Right lobe of liver (tissue), 6 donors: ENCODE results near the gene SENP7. TPM values are rescaled to one million over a fixed set of nuclear protein-coding genes. Genes with fewer than 3 reads are reported as not detected.
"Not testable (repeated sequence)": the region's sequence is repeated elsewhere in the genome, so short reads cannot be mapped to it uniquely, and the experiment has no call there.

Experiments used
- ATAC-seq, 4 donors: fragments of 200-7000 bp; cut with Tn5 transposase; one replicate each; pipeline ENCODE4 v1.9.1; 2020; ENCODE audit warnings: mild to moderate bottlenecking in 4 of 4, moderate library complexity in 4 of 4
- DNase-seq, 3 donors: peaks; one replicate each; pipeline ENCODE4 v3.0.0-alpha.2; 2020
- H3K27ac ChIP-seq, 3 donors: fragments of 200-600 bp; one replicate each; pipeline ENCODE4 v1.8.0; 2022
- H3K27me3 ChIP-seq, 2 donors: fragments of 200-600 bp; one replicate each; pipeline ENCODE4 v1.8.0; 2022
- H3K36me3 ChIP-seq, 4 donors: fragments of 200-600 bp; sonication (generic) in 1 of 4; one replicate each; pipeline versions ENCODE4 v1.5.1 to v1.8.0; 2017 to 2022; ENCODE audit warnings: control low read depth in 1 of 4
- H3K4me1 ChIP-seq, 4 donors: fragments of 200-600 bp; sonication (generic) in 1 of 4; one replicate each; pipeline versions ENCODE4 v1.5.1 to v1.8.0; 2017 to 2022; ENCODE audit warnings: control low read depth in 1 of 4
- H3K4me3 ChIP-seq, 3 donors: fragments of 200-600 bp; one replicate each; pipeline ENCODE4 v1.8.0; 2022
- H3K9me3 ChIP-seq, 4 donors: fragments of 200-600 bp; sonication (generic) in 1 of 4; one replicate each; pipeline versions ENCODE4 v1.5.1 to v1.8.0; 2017 to 2022; ENCODE audit warnings: control low read depth in 1 of 4
- POLR2A ChIP-seq: fragments of 450-650 bp; IDR thresholded peaks from one replicate; pipeline ENCODE4 v1.6.1; 2017; ENCODE audit warnings: antibody characterized with exemption, mild to moderate bottlenecking
- WGBS: methylation state at CpG from one replicate; pipeline ENCODE4 v1.1.6; 2018; ENCODE audit warnings: low coverage, low lambda C conversion rate; ENCODE audit not compliant: insufficient coverage; ENCODE audit errors: missing lambda C conversion rate; 5-methylcytosine and 5-hydroxymethylcytosine counted together
- intact Hi-C, 2 donors: fragments of 100-400 bp; cut with DNase I; formaldehyde crosslinking; loops; one replicate each; pipeline versions ENCODE4 v1.11.2 to v1.14.1; 2022
- total RNA-seq, 6 experiments: library from RNA; depleted of rRNA in 2 of 6; stranded (reverse); fragments of >200 nt in 2 of 6; fragmentation: NEBNext Ultra II Directional in 3 of 6; extraction: Animal tissue kit (Norgen Biotek cat#: 25700) in 3 of 6; gene quantifications; one replicate each; pipeline versions ENCODE4 v1.1.0 to v1.2.4, GENCODE V29; 2016 to 2023
- TF ChIP-seq, protein P1 (sequence below), 4 donors: fragments of 200-600 bp in 3 of 4; fragments of 450-650 bp in 1 of 4; IDR thresholded peaks; one replicate each; pipeline versions ENCODE4 v1.5.1 to v1.8.0; 2016 to 2022; ENCODE audit warnings: antibody characterized with exemption in 4 of 4, mild to moderate bottlenecking in 2 of 4
- donor health status: DM: no; HTN: yes; CAD: no.
- donor health status: DM: no; HTN: no; CAD: no.
- donor health status: DM: no; HTN: no; CAD: no.
- donor health status: DM: no; HTN: yes; CAD: no.
- donor health status: DM: no; HTN: yes; CAD: no.

Gene SENP7
- total RNA-seq, 6 experiments from 2014 or later: 3.8 to 7.2 (median 5.7) TPM

DNA sequence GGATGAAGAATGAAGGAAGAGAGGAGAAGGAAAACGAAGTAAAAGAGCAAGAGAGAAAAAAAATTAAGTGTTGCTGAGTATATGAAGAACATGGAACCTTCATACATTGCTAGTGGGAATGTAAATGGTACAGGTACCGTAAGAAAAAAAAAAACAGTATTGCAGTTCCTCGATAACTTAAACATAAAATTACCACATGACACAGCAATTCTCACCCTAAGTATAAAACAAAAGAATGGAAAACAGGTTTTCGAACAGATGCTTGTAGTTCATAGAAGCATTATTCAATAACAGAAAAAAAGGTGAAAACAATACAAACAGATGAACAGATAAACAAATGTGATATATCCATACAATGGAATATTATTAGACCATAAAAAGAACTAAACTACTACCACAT is 51.6 kb downstream of the SENP7 start:
- H3K9me3 ChIP-seq: no peaks in the 10 kb centered on the region
- intact Hi-C loops: no loop called here
- H3K4me3 ChIP-seq: no peak overlapping the region
- no peak for DNase-seq
- TF ChIP-seq, protein P1, sequence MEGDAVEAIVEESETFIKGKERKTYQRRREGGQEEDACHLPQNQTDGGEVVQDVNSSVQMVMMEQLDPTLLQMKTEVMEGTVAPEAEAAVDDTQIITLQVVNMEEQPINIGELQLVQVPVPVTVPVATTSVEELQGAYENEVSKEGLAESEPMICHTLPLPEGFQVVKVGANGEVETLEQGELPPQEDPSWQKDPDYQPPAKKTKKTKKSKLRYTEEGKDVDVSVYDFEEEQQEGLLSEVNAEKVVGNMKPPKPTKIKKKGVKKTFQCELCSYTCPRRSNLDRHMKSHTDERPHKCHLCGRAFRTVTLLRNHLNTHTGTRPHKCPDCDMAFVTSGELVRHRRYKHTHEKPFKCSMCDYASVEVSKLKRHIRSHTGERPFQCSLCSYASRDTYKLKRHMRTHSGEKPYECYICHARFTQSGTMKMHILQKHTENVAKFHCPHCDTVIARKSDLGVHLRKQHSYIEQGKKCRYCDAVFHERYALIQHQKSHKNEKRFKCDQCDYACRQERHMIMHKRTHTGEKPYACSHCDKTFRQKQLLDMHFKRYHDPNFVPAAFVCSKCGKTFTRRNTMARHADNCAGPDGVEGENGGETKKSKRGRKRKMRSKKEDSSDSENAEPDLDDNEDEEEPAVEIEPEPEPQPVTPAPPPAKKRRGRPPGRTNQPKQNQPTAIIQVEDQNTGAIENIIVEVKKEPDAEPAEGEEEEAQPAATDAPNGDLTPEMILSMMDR (IDR thresholded peaks at IDR 0.05): no peak
- no peak for TF ChIP-seq POLR2A
- 81% methylated on average over 4 of the region's 4 CpGs for WGBS
- peaks cover 0 to 9% (median 0%) of the 10 kb centered on the region in 4 donors for H3K36me3 ChIP-seq
- ATAC-seq: no peak
- H3K27ac ChIP-seq: no peak overlapping the region
- no peaks in the 10 kb centered on the region for H3K27me3 ChIP-seq
- H3K4me1 ChIP-seq: no peaks in the 10 kb centered on the region

DNA sequence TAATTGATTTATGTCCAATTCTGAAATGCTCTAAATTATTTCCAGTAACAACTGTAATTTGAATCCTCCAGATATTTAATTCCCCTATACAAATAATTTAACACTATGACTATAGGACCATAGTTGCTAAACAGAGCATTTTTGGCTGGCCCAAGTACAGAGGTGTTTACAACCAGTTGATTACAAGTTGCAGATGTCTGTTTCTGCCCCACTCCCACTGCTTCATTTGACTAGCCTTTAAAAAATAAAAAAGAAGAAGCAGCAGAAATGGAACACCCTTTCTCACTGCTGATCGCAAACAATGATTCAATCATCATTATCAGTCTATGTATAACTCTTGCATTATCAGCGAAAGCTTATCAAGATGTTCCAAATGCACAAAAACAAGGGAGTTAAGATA is 54.6 kb downstream of the SENP7 start:
- peaks cover 0 to 9% (median 0%) of the 10 kb centered on the region in 4 donors for H3K36me3 ChIP-seq
- no peak overlapping the region for H3K4me3 ChIP-seq
- WGBS: 94% methylated on average over 2 of the region's 2 CpGs
- no peak overlapping the region for H3K27ac ChIP-seq
- no peaks in the 10 kb centered on the region for H3K27me3 ChIP-seq
- intact Hi-C loops: no loop called here
- H3K4me1 ChIP-seq: no peaks in the 10 kb centered on the region
- DNase-seq (no peak), ATAC-seq (no peak)
- no peaks in the 10 kb centered on the region for H3K9me3 ChIP-seq
- TF ChIP-seq, protein P1 (IDR thresholded peaks at IDR 0.05): no peak
- TF ChIP-seq POLR2A: no peak

DNA sequence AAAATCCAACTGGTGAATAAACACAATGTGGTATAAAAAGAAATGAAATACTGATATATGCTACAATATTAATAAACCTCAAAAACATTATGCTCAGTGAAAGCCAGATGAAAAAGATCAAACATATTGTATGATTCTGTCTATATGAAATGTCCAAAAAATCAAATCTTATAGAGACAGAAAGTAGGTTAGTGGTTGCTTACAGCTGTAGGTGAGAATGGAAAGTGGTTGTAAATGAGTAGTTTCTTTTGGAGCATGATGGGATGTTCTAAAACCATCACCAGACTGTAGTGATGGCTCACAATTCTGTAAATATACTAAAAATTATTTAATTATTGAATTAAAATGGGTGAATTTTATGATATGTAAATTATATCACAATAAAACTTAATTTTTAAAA is 58.4 kb downstream of the SENP7 start:
- Histone ChIP-seq H3K9me3 (no peaks in the 10 kb centered on the region), H3K4me1 (no peaks in the 10 kb centered on the region), H3K27ac (no peak overlapping the region), H3K36me3 (peaks cover 0 to 9% (median 0%) of the 10 kb centered on the region in 4 donors), H3K4me3 (no peak overlapping the region), H3K27me3 (no peaks in the 10 kb centered on the region)
- intact Hi-C loops: no loop called here
- no peak for ATAC-seq
- no peak for DNase-seq
- no peak for TF ChIP-seq POLR2A
- TF ChIP-seq, protein P1 (IDR thresholded peaks at IDR 0.05): no peak

DNA sequence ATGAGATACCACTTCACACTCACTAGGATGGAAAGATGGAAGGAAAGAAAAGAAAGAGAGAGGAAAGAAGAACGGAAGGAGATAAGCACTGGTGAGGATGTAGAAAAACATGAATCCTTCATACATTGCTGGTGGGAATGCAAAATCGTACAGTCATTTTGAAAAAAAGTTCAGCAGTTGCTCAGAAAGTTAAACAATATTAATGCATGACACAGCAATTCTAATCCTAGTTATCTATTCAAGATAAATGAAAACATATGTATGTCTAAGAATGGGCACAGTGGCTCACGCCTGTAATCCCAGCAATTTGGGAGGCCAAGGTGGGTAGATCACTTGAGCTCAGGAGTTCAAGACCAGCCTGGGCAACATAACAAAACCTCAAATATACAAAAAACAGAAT is 59.1 kb downstream of the SENP7 start:
- intact Hi-C loops: no loop called here
- peaks cover 0 to 9% (median 0%) of the 10 kb centered on the region in 4 donors for H3K36me3 ChIP-seq
- H3K4me3 ChIP-seq: no peak overlapping the region
- ATAC-seq: no peak
- H3K27ac ChIP-seq: no peak overlapping the region
- no peaks in the 10 kb centered on the region for H3K9me3 ChIP-seq
- DNase-seq: no peak
- WGBS: 90% methylated on average over 2 of the region's 3 CpGs
- no peaks in the 10 kb centered on the region for H3K4me1 ChIP-seq
- TF ChIP-seq, protein P1 (IDR thresholded peaks at IDR 0.05): no peak
- no peak for TF ChIP-seq POLR2A
- no peaks in the 10 kb centered on the region for H3K27me3 ChIP-seq

DNA sequence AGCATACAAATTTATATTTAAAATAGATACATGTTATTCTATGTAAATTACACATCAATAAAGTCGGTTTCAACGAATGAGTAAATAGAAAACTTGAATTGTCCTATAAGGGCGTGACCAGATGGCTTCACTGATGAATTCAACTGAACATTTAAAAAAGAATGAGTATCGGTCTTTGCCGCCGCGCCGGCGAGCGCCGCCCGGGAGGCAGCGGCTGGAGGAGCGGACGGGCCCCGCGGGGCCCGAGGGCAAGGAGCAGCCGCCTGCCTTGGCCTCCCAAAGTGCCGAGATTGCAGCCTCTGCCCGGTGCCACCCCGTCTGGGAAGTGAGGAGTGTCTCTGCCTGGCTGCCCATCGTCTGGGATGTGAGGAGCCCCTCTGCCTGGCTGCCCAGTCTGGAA is 74.4 kb downstream of the SENP7 start:
- H3K27ac ChIP-seq, ATAC-seq, H3K4me3 ChIP-seq, H3K9me3 ChIP-seq, H3K27me3 ChIP-seq, H3K36me3 ChIP-seq, DNase-seq, intact Hi-C loops, H3K4me1 ChIP-seq: not testable (repeated sequence)
- WGBS: 95% methylated on average over 22 of the region's 23 CpGs
